H9 (cell line): Measurements from ENCODE around the gene SLC7A9. TPM values are rescaled to one million over a fixed set of nuclear protein-coding genes. Genes with fewer than 3 reads are reported as not detected.

Experiments
- DNase-seq: peaks from one replicate; pipeline ENCODE4 v3.0.0-alpha.2; 2017
- H2AFZ ChIP-seq: one replicate; pipeline ENCODE4 v1.6.1; 2013; ENCODE audit warnings: mild to moderate bottlenecking, low read length, control low read depth, moderate library complexity
- H2AK5ac ChIP-seq: 2 replicates; pipeline ENCODE4 v1.6.1; 2013; ENCODE audit warnings: low read length, control low read depth, mixed read lengths; ENCODE audit not compliant: insufficient read length
- H2BK120ac ChIP-seq: one replicate; pipeline ENCODE4 v1.6.1; 2013; ENCODE audit warnings: low read depth, mild to moderate bottlenecking, low read length, control low read depth, inconsistent platforms; ENCODE audit not compliant: poor library complexity, severe bottlenecking
- H2BK12ac ChIP-seq: 2 replicates; pipeline ENCODE4 v1.6.1; 2013; ENCODE audit warnings: low read length, control low read depth, mixed read lengths, low read depth; ENCODE audit not compliant: insufficient read length
- H2BK15ac ChIP-seq: 2 replicates; pipeline ENCODE4 v1.6.1; 2013; ENCODE audit warnings: low read depth, low read length, control low read depth
- H2BK20ac ChIP-seq: one replicate; pipeline ENCODE4 v1.6.1; 2013; ENCODE audit warnings: low read depth, mild to moderate bottlenecking, low read length, control low read depth, inconsistent platforms; ENCODE audit not compliant: poor library complexity, severe bottlenecking
- H2BK5ac ChIP-seq: 2 replicates; pipeline ENCODE4 v1.6.1; 2013; ENCODE audit warnings: low read length, control low read depth, mixed read lengths; ENCODE audit not compliant: insufficient read length
- H3K14ac ChIP-seq: 2 replicates; pipeline ENCODE4 v1.6.1; 2013; ENCODE audit warnings: low read length, control low read depth; ENCODE audit not compliant: insufficient read depth
- H3K18ac ChIP-seq: 2 replicates; pipeline ENCODE4 v1.6.1; 2013; ENCODE audit warnings: low read depth, mild to moderate bottlenecking, mixed read lengths, low read length, control low read depth; ENCODE audit not compliant: insufficient read length
- H3K23ac ChIP-seq: 2 replicates; pipeline ENCODE4 v1.6.1; 2013; ENCODE audit warnings: low read length, control low read depth, mixed read lengths, low read depth; ENCODE audit not compliant: insufficient read length
- H3K23me2 ChIP-seq: 2 replicates; pipeline ENCODE4 v1.6.1; 2013; ENCODE audit warnings: low read depth, mild to moderate bottlenecking, mixed read lengths, low read length, control low read depth; ENCODE audit not compliant: insufficient read length, poor library complexity, severe bottlenecking
- H3K27ac ChIP-seq: 2 replicates; pipeline ENCODE4 v1.5.1; 2013; ENCODE audit warnings: low read length, control low read depth, mixed read lengths, low read depth; ENCODE audit not compliant: insufficient read length
- H3K27me3 ChIP-seq: 2 replicates; pipeline ENCODE4 v1.6.1; 2013; ENCODE audit warnings: low read length, control low read depth, inconsistent platforms; ENCODE audit not compliant: insufficient read depth
- H3K4ac ChIP-seq: 2 replicates; pipeline ENCODE4 v1.6.1; 2013; ENCODE audit warnings: low read depth, mild to moderate bottlenecking, control low read depth, inconsistent platforms, low read length, moderate library complexity
- H3K4me1 ChIP-seq: 2 replicates; pipeline ENCODE4 v1.6.1; 2013; ENCODE audit warnings: low read length, control low read depth, inconsistent platforms; ENCODE audit not compliant: insufficient read depth
- H3K4me2 ChIP-seq: 2 replicates; pipeline ENCODE4 v1.6.1; 2013; ENCODE audit warnings: low read length, control low read depth, mixed read lengths; ENCODE audit not compliant: insufficient read length, insufficient read depth
- H3K56ac ChIP-seq: 2 replicates; pipeline ENCODE4 v1.6.1; 2013; ENCODE audit warnings: low read depth, mild to moderate bottlenecking, mixed read lengths, low read length, control low read depth; ENCODE audit not compliant: insufficient read length
- H3K79me1 ChIP-seq: 2 replicates; pipeline ENCODE4 v1.6.1; 2013; ENCODE audit warnings: low read depth, mild to moderate bottlenecking, moderate library complexity, low read length, control low read depth, inconsistent platforms; ENCODE audit not compliant: insufficient read depth, poor library complexity, severe bottlenecking
- H3K79me2 ChIP-seq: 2 replicates; pipeline ENCODE4 v1.6.1; 2013; ENCODE audit warnings: low read length, control low read depth, inconsistent platforms; ENCODE audit not compliant: insufficient read depth
- H3K9ac ChIP-seq: 2 replicates; pipeline ENCODE4 v1.6.1; 2013; ENCODE audit warnings: low read length, control low read depth, mixed read lengths; ENCODE audit not compliant: insufficient read length; ENCODE audit errors: extremely low read depth
- H3K9me3 ChIP-seq: one replicate; pipeline ENCODE4 v1.6.1; 2013; ENCODE audit warnings: low read depth, low read length, inconsistent platforms; ENCODE audit not compliant: control insufficient read depth
- H3T11ph ChIP-seq: one replicate; pipeline ENCODE4 v1.6.1; 2013; ENCODE audit warnings: mild to moderate bottlenecking, low read length, control low read depth, inconsistent platforms
- H4K20me1 ChIP-seq: one replicate; pipeline ENCODE4 v1.6.1; 2013; ENCODE audit not compliant: control insufficient read depth, insufficient read length, insufficient read depth
- H4K5ac ChIP-seq: 2 replicates; pipeline ENCODE4 v1.6.1; 2013; ENCODE audit warnings: low read depth, mild to moderate bottlenecking, mixed read lengths, low read length, control low read depth; ENCODE audit not compliant: insufficient read length
- H4K8ac ChIP-seq: replicated peaks from 2 replicates; pipeline ENCODE4 v1.6.1; 2013; ENCODE audit warnings: low read length, control low read depth, mixed read lengths, low read depth; ENCODE audit not compliant: insufficient read length
- H4K91ac ChIP-seq: 2 replicates; pipeline ENCODE4 v1.6.1; 2013; ENCODE audit warnings: low read depth, mild to moderate bottlenecking, moderate library complexity, mixed read lengths, low read length, control low read depth; ENCODE audit not compliant: insufficient read length
- H3K27ac Mint-ChIP-seq, 3 experiments: 2 replicates in 2 of 3; 3 replicates in 1 of 3; pipeline ENCODE4 v1.8.0; 2020 to 2021; ENCODE audit warnings: mixed read lengths in 3 of 3, mild to moderate bottlenecking in 1 of 3, moderate library complexity in 1 of 3
- H3K27me3 Mint-ChIP-seq: 2 replicates; pipeline ENCODE4 v1.8.0; 2021; ENCODE audit warnings: low read depth, mild to moderate bottlenecking, moderate library complexity, mixed read lengths
- H3K36me3 Mint-ChIP-seq, 3 experiments: 2 replicates in 2 of 3; 3 replicates in 1 of 3; pipeline ENCODE4 v1.8.0; 2020 to 2021; ENCODE audit warnings: low read depth in 3 of 3, mixed read lengths in 3 of 3; ENCODE audit not compliant: insufficient read depth in 1 of 3
- H3K4me1 Mint-ChIP-seq, 2 experiments: 2 replicates each; pipeline ENCODE4 v1.8.0; 2020; ENCODE audit warnings: mixed read lengths in 2 of 2
- H3K4me3 Mint-ChIP-seq, 2 experiments: 2 replicates in 1 of 2; 3 replicates in 1 of 2; pipeline ENCODE4 v1.8.0; 2020 to 2021; ENCODE audit warnings: mild to moderate bottlenecking in 2 of 2, mixed read lengths in 2 of 2, moderate library complexity in 1 of 2
- H3K9me3 Mint-ChIP-seq, 2 experiments: 2 replicates in 1 of 2; 3 replicates in 1 of 2; pipeline ENCODE4 v1.8.0; 2020; ENCODE audit warnings: mild to moderate bottlenecking in 2 of 2, mixed read lengths in 2 of 2, moderate library complexity in 1 of 2
- CTCF ChIP-seq: fragments of 200-600 bp; sonication (generic); conservative IDR thresholded peaks from 3 replicates; pipeline ENCODE4 v1.8.0; 2021; ENCODE audit warnings: antibody characterized with exemption, mild to moderate bottlenecking
- WGBS: extraction: QIAGEN DNeasy Blood & Tissue Kit; methylation state at CpG from one replicate; pipeline ENCODE4 v1.1.7; 2013; ENCODE audit warnings: missing lambda C conversion rate, low lambda C conversion rate, mixed read lengths; ENCODE audit not compliant: insufficient read length; ENCODE audit errors: extremely low coverage; 5-methylcytosine and 5-hydroxymethylcytosine counted together
- total RNA-seq: library from RNA; stranded (reverse); gene quantifications from 2 replicates; pipeline ENCODE4 v1.2.1, GENCODE V29; 2021

The SLC7A9 gene
- total RNA-seq, 1 experiment from 2014 or later, result not detected

- Histone ChIP-seq H3K23me2 (no peaks in the 10 kb centered on the region), H3K4me2 (no peak overlapping the region), H2BK15ac (no peak overlapping the region), H2AFZ (no peak overlapping the region), H3K56ac (no peak overlapping the region), H4K20me1 (no peaks in the 10 kb centered on the region), H3K9me3 (no peaks in the 10 kb centered on the region), H3K23ac (no peak overlapping the region), H3K4ac (no peak overlapping the region), H2BK5ac (no peak overlapping the region), H2BK120ac (no peak overlapping the region), H3K79me1 (no peaks in the 10 kb centered on the region), H4K5ac (no peak overlapping the region), H3K79me2 (no peaks in the 10 kb centered on the region), H3T11ph (no peak overlapping the region), H3K27me3 (no peaks in the 10 kb centered on the region), H4K8ac (no peak overlapping the region), H2BK12ac (no peak overlapping the region), H3K18ac (no peak overlapping the region), H3K9ac (no peak overlapping the region), H2BK20ac (no peak overlapping the region), H3K14ac (no peak overlapping the region), H4K91ac (no peak overlapping the region), H2AK5ac (no peak overlapping the region), H3K27ac (no peak overlapping the region), H3K4me1 (no peaks in the 10 kb centered on the region)
- Mint-ChIP-seq H3K4me3 (no peak overlapping the region), H3K9me3 (no peaks in the 10 kb centered on the region), H3K4me1 (peaks cover 5 to 18% of the 10 kb centered on the region in 2 experiments), H3K27ac (no peak overlapping the region; a peak in 2 of 7 replicates), H3K36me3 (no peaks in the 10 kb centered on the region), H3K27me3 (no peaks in the 10 kb centered on the region)
- no peak for TF ChIP-seq CTCF
- no CpG with 5 or more reads among the region's 12 CpGs for WGBS
- no peak for DNase-seq
These were observed 66.7 kb downstream of the SLC7A9 start for GRCh38 chr19:32802840-32803239.
